ENCODE measurements around the gene RNASE7.

Gene RNASE7

DNA sequence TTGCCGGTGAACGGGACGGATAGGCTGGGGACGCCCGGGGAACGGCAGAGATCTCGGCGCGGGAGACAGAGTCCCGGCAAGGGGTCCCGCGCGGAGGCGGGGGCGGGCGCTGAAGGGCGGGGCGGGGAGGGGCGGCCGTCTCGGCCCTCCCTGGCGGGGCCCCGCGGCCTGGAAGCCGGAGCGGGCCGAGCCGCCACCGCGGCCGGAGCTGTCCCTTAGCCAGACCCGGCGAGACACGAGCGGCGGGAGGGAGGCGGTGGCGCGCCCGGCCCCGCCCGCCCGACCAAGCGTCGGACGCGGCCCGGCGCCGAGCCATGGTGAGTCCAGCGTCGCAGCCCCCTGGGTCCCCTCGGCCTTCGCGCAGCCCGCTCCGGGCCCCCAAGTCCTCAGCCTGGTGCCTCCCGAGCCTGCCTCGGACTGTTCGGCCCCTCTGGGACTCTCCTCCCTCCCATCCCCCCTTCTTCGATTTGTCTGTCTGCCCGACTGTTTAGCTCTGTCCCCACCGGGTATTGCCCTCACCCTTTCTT lies 28.0 kb downstream of the RNASE7 start, which contains the start of gene ARHGEF40:
Gene ARHGEF40, plus strand, starts transcription at position 222 of the 527 bp plus-strand sequence. Its CDS starts 93 bp downstream, at position 315.
- Mint-ChIP-seq H3K4me3 (peak within 1 kb of the TSS; percentile 98 to 100 (median 99)), H3K27ac (peak within 1 kb of the TSS; percentile 99 to 100 (median 99)), H3K4me1 (peaks cover 29% of the 10 kb centered on the region), H3K36me3 (ENCODE audit: low read depth) (peaks cover 24% of the 10 kb centered on the region), H3K9me3 (no peaks in the 10 kb centered on the region), H3K27me3 (ENCODE audit: low read depth) (peaks cover 5% of the 10 kb centered on the region)
- TF ChIP-seq, protein P1, sequence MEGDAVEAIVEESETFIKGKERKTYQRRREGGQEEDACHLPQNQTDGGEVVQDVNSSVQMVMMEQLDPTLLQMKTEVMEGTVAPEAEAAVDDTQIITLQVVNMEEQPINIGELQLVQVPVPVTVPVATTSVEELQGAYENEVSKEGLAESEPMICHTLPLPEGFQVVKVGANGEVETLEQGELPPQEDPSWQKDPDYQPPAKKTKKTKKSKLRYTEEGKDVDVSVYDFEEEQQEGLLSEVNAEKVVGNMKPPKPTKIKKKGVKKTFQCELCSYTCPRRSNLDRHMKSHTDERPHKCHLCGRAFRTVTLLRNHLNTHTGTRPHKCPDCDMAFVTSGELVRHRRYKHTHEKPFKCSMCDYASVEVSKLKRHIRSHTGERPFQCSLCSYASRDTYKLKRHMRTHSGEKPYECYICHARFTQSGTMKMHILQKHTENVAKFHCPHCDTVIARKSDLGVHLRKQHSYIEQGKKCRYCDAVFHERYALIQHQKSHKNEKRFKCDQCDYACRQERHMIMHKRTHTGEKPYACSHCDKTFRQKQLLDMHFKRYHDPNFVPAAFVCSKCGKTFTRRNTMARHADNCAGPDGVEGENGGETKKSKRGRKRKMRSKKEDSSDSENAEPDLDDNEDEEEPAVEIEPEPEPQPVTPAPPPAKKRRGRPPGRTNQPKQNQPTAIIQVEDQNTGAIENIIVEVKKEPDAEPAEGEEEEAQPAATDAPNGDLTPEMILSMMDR (IDR thresholded peaks at IDR 0.05; ENCODE audit: unreplicated experiment in 3 of 3), result no peak

DNA sequence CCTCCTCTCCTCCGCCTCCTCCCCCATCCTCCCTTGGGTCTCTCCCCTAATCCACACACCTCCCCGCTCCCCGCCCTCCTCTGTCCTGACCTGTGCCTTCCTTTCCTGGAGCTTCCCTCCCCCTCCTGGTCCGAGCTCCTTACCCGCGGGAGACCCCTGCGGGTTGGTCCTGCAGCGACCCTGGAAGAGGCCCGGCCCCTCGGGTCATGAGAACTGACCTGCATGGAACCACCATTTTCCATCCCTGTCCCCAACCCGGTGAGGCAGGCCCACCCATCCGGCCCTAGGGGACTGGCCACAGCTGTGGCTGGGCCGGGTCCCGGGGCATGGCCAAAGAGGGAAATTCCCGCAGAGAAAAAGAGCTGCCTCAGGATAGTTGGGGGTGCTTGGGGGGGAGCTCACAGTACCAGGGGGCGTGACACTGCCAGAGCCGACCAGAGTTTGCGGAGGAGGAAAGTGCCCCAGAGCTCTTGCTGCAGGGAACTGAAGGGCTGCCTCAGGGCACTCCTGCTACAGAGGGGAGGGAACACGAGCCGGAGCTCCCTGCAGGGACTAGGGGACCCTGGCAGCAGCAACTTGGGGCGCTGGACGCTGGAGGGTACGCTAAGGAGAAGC lies 28.6 kb downstream of the RNASE7 start:
- TF ChIP-seq, protein P1 (IDR thresholded peaks at IDR 0.05; ENCODE audit: unreplicated experiment in 3 of 3), result peak in 2 of 3 experiments; percentile 9 to 18
- H3K27me3 Mint-ChIP-seq (ENCODE audit: low read depth), result peaks cover 5% of the 10 kb centered on the region
- H3K27ac Mint-ChIP-seq, result peak overlapping the region; percentile 99 to 100 (median 99)
- peak overlapping the region; percentile 98 to 100 (median 99) for H3K4me3 Mint-ChIP-seq
- H3K4me1 Mint-ChIP-seq, result peaks cover 31% of the 10 kb centered on the region
- H3K36me3 Mint-ChIP-seq (ENCODE audit: low read depth), result peaks cover 30% of the 10 kb centered on the region
- no peaks in the 10 kb centered on the region for H3K9me3 Mint-ChIP-seq

DNA sequence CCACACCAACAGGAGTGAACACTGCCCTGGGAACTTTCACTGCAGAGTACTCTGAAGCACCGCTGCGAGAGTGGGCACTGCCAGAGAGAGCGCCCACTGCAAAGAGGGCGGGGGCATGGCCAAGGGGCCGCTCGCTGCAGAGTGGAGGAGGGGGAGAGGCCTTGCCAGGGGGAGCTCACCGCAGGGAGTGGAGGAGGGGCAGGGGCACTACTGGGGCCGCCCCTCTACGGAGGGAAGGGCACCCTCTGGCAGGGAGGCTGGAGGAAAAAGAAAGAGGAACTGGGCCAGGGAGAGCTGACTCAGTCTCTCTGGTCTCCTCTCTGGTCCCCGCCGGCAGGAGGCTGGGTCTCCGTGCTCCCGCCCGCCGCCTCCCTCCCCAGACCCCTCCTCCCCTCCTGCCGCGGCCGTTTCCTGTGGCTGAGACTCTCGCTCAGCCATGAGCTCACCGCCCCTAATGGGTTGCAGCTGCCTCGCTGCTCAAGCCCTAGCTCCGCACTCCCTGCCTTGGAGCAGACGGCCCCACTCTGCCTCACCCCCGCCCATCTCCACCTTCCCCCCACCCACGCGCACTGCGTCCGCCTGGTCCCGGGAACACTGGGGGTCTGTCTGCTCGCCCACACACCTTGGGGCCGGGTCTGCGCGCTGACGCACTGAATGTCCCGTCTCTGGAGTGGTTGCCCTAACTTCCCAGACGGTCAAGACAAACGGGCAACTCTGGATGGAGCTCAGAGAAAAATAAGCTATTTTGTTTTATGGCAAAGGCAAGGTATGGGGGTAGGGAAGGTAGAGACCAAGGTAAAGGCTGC lies 29.3 kb downstream of the RNASE7 start:
- Mint-ChIP-seq H3K36me3 (ENCODE audit: low read depth) (peaks cover 37% of the 10 kb centered on the region), H3K4me3 (peak overlapping the region; percentile 98 to 100 (median 99)), H3K27me3 (ENCODE audit: low read depth) (peaks cover 5% of the 10 kb centered on the region), H3K4me1 (peaks cover 35% of the 10 kb centered on the region), H3K27ac (peak overlapping the region; percentile 99 to 100 (median 99)), H3K9me3 (no peaks in the 10 kb centered on the region)
- TF ChIP-seq, protein P1 (IDR thresholded peaks at IDR 0.05; ENCODE audit: unreplicated experiment in 3 of 3), result no peak

DNA sequence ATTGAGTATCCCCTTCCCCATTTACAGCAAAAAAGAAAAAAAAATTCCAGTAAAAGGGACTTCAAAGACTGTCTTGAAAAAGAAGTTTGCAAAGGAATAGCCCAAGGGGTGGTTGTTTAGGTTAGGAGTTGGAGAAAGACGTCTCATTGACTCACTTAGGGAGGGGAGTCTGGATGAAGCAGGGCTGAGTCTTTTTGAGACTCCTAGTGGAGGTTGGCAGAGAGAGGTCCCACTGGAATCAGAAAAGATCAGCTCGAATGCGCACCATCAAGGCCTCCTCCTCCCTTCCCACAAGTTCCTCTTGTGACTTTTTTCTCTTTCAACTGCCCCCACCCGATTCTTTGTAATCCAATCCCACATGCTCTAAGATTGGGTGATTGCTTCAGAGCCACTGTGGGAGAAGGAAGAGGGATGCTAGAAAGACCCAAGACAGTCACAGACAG lies 29.9 kb downstream of the RNASE7 start:
- peak overlapping the region; percentile 98 to 100 (median 99) for H3K4me3 Mint-ChIP-seq
- H3K27me3 Mint-ChIP-seq (ENCODE audit: low read depth), result peaks cover 5% of the 10 kb centered on the region
- TF ChIP-seq, protein P1 (IDR thresholded peaks at IDR 0.05; ENCODE audit: unreplicated experiment in 3 of 3), result no peak
- H3K9me3 Mint-ChIP-seq, result no peaks in the 10 kb centered on the region
- peaks cover 35% of the 10 kb centered on the region for H3K4me1 Mint-ChIP-seq
- H3K36me3 Mint-ChIP-seq (ENCODE audit: low read depth), result peaks cover 44% of the 10 kb centered on the region
- peak overlapping the region; percentile 99 to 100 (median 99) for H3K27ac Mint-ChIP-seq

DNA sequence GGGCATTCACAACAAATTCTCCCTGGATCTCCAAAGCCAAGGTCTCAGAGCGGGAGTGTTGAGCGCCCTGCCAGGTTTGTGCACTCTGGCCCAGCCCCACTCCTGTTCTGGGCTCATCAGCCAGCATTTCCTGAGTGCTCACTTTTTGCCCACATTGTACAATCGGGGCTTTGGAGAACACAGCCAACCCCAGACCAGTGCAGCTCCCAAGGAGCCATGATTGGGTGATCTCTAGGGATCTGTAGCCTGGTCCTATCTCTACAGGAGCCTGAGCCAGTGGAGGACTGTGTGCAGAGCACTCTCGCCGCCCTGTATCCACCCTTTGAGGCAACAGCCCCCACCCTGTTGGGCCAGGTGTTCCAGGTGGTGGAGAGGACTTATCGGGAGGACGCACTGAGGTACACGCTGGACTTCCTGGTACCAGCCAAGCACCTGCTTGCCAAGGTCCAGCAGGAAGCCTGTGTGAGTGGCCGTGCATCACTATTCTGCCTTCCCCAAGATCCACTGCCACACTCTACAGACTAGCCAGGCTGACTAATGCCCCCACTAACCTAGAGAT lies 30.7 kb downstream of the RNASE7 start:
- Mint-ChIP-seq H3K9me3 (no peaks in the 10 kb centered on the region), H3K27ac (peak overlapping the region; percentile 99 to 100 (median 99)), H3K4me1 (peaks cover 35% of the 10 kb centered on the region), H3K36me3 (ENCODE audit: low read depth) (peaks cover 52% of the 10 kb centered on the region), H3K4me3 (peak overlapping the region; percentile 98 to 100 (median 99)), H3K27me3 (ENCODE audit: low read depth) (peaks cover 5% of the 10 kb centered on the region)
- TF ChIP-seq, protein P1 (IDR thresholded peaks at IDR 0.05; ENCODE audit: unreplicated experiment in 3 of 3), result no peak
